Mesendoderm (in vitro differentiated cells): ENCODE results near the gene STAB2.

Source experiments
- DNase-seq: peaks from one replicate; pipeline ENCODE4 v3.0.0; 2013
- H2AK5ac ChIP-seq: 2 replicates; pipeline ENCODE4 v1.6.1; 2013; ENCODE audit warnings: low read length, inconsistent platforms
- H2BK120ac ChIP-seq: 2 replicates; pipeline ENCODE4 v1.6.1; 2013; ENCODE audit warnings: low read depth, mild to moderate bottlenecking, low read length, moderate library complexity, mixed read lengths
- H2BK15ac ChIP-seq: replicated peaks from 2 replicates; pipeline ENCODE4 v1.6.1; 2013; ENCODE audit warnings: low read depth, mild to moderate bottlenecking, moderate library complexity
- H2BK5ac ChIP-seq: 2 replicates; pipeline ENCODE4 v1.6.1; 2013; ENCODE audit warnings: low read length, inconsistent platforms
- H3K18ac ChIP-seq: 2 replicates; pipeline ENCODE4 v1.6.1; 2013; ENCODE audit warnings: mild to moderate bottlenecking, low read length, mixed read lengths
- H3K23ac ChIP-seq: one replicate; pipeline ENCODE4 v1.6.1; 2013; ENCODE audit warnings: low read length
- H3K27ac ChIP-seq: 2 replicates; pipeline ENCODE4 v1.5.1; 2013; ENCODE audit warnings: low read depth, mild to moderate bottlenecking, inconsistent platforms, low read length, moderate library complexity
- H3K27me3 ChIP-seq: 2 replicates; pipeline ENCODE4 v1.6.1; 2013; ENCODE audit warnings: low read length, control low read depth, mild to moderate bottlenecking, inconsistent platforms; ENCODE audit not compliant: insufficient read depth, poor library complexity
- H3K36me3 ChIP-seq: 2 replicates; pipeline ENCODE4 v1.6.1; 2013; ENCODE audit warnings: low read length, inconsistent platforms; ENCODE audit not compliant: control insufficient read depth, insufficient read depth
- H3K4ac ChIP-seq: one replicate; pipeline ENCODE4 v1.6.1; 2013; ENCODE audit warnings: low read depth, mild to moderate bottlenecking, low read length, moderate library complexity
- H3K4me1 ChIP-seq: 2 replicates; pipeline ENCODE4 v1.6.1; 2013; ENCODE audit warnings: low read depth, low read length, inconsistent platforms; ENCODE audit not compliant: control insufficient read depth
- H3K4me2 ChIP-seq: 2 replicates; pipeline ENCODE4 v1.6.1; 2013; ENCODE audit warnings: low read length
- H3K4me3 ChIP-seq: 2 replicates; pipeline ENCODE4 v1.5.1; 2013; ENCODE audit warnings: mild to moderate bottlenecking, low read length
- H3K56ac ChIP-seq: one replicate; pipeline ENCODE4 v1.6.1; 2013; ENCODE audit warnings: low read length
- H3K79me1 ChIP-seq: 2 replicates; pipeline ENCODE4 v1.6.1; 2013; ENCODE audit warnings: low read length, inconsistent platforms
- H3K79me2 ChIP-seq: 2 replicates; pipeline ENCODE4 v1.6.1; 2013; ENCODE audit warnings: mild to moderate bottlenecking, low read length; ENCODE audit not compliant: control insufficient read depth, insufficient read depth
- H3K9ac ChIP-seq: 2 replicates; pipeline ENCODE4 v1.6.1; 2013; ENCODE audit warnings: low read length, inconsistent platforms
- H4K5ac ChIP-seq: one replicate; pipeline ENCODE4 v1.6.1; 2013; ENCODE audit warnings: low read length
- H4K8ac ChIP-seq: one replicate; pipeline ENCODE4 v1.6.1; 2013; ENCODE audit warnings: low read depth, mild to moderate bottlenecking, control low read depth, low read length, moderate library complexity
- WGBS: extraction: QIAGEN DNeasy Blood & Tissue Kit; methylation state at CpG from one replicate; pipeline ENCODE4 v1.1.7; 2013; ENCODE audit warnings: low lambda C conversion rate, missing lambda C conversion rate; ENCODE audit not compliant: insufficient coverage; ENCODE audit errors: extremely low coverage; 5-methylcytosine and 5-hydroxymethylcytosine counted together

STAB2 gene

GRCh38 chr12:103734863-103735262 lies 147.8 kb downstream of the STAB2 start:
- no peak overlapping the region for H2BK15ac ChIP-seq
- H3K27ac ChIP-seq = no peak overlapping the region
- H3K18ac ChIP-seq = no peak overlapping the region
- H3K27me3 ChIP-seq = no peaks in the 10 kb centered on the region
- H3K4ac ChIP-seq = no peak overlapping the region
- H2AK5ac ChIP-seq = no peak overlapping the region
- no peaks in the 10 kb centered on the region for H3K36me3 ChIP-seq
- no peak overlapping the region for H4K5ac ChIP-seq
- no peak overlapping the region for H2BK120ac ChIP-seq
- H3K4me2 ChIP-seq = no peak overlapping the region
- DNase-seq = no peak
- no peak overlapping the region for H4K8ac ChIP-seq
- no peaks in the 10 kb centered on the region for H3K79me2 ChIP-seq
- H3K23ac ChIP-seq = no peak overlapping the region
- WGBS = no CpG with 5 or more reads among the region's 2 CpGs
- H3K9ac ChIP-seq = no peak overlapping the region
- no peaks in the 10 kb centered on the region for H3K4me1 ChIP-seq
- H3K56ac ChIP-seq = no peak overlapping the region
- no peak overlapping the region for H3K4me3 ChIP-seq
- H2BK5ac ChIP-seq = no peak overlapping the region
- H3K79me1 ChIP-seq = no peaks in the 10 kb centered on the region

- H3K23ac ChIP-seq = no peak overlapping the region
- no peak overlapping the region for H3K9ac ChIP-seq
- no peak overlapping the region for H2BK15ac ChIP-seq
- H4K5ac ChIP-seq = no peak overlapping the region
- H3K4me1 ChIP-seq = no peaks in the 10 kb centered on the region
- H3K27ac ChIP-seq = no peak overlapping the region
- H4K8ac ChIP-seq = no peak overlapping the region
- H3K4ac ChIP-seq = no peak overlapping the region
- no peaks in the 10 kb centered on the region for H3K79me2 ChIP-seq
- no peak for DNase-seq
- no CpG with 5 or more reads among the region's 8 CpGs for WGBS
- H3K79me1 ChIP-seq = no peaks in the 10 kb centered on the region
- H2BK120ac ChIP-seq = no peak overlapping the region
- H3K36me3 ChIP-seq = no peaks in the 10 kb centered on the region
- H3K27me3 ChIP-seq = no peaks in the 10 kb centered on the region
- H3K4me2 ChIP-seq = no peak overlapping the region
- H3K18ac ChIP-seq = no peak overlapping the region
- no peak overlapping the region for H3K56ac ChIP-seq
- no peak overlapping the region for H2BK5ac ChIP-seq
- no peak overlapping the region for H2AK5ac ChIP-seq
- no peak overlapping the region for H3K4me3 ChIP-seq
Measured at GRCh38 chr12:103735291-103735690, 148.2 kb downstream of the STAB2 start.

GRCh38 chr12:103736572-103736971 lies 149.5 kb downstream of the STAB2 start:
- H2BK15ac ChIP-seq = no peak overlapping the region
- no peak overlapping the region for H3K56ac ChIP-seq
- H4K8ac ChIP-seq = no peak overlapping the region
- no peak overlapping the region for H3K9ac ChIP-seq
- no peak for DNase-seq
- no peak overlapping the region for H3K27ac ChIP-seq
- H3K79me2 ChIP-seq = no peaks in the 10 kb centered on the region
- no peak overlapping the region for H2BK5ac ChIP-seq
- no peak overlapping the region for H3K18ac ChIP-seq
- no peak overlapping the region for H4K5ac ChIP-seq
- no peaks in the 10 kb centered on the region for H3K27me3 ChIP-seq
- H2AK5ac ChIP-seq = no peak overlapping the region
- H2BK120ac ChIP-seq = no peak overlapping the region
- H3K4me1 ChIP-seq = no peaks in the 10 kb centered on the region
- H3K4ac ChIP-seq = no peak overlapping the region
- H3K4me3 ChIP-seq = no peak overlapping the region
- no peak overlapping the region for H3K4me2 ChIP-seq
- WGBS = no CpG with 5 or more reads among the region's 1 CpG
- no peaks in the 10 kb centered on the region for H3K79me1 ChIP-seq
- H3K36me3 ChIP-seq = no peaks in the 10 kb centered on the region
- H3K23ac ChIP-seq = no peak overlapping the region

GRCh38 chr12:103737881-103738280 lies 150.8 kb downstream of the STAB2 start:
- DNase-seq = no peak
- H3K27ac ChIP-seq = no peak overlapping the region
- no peak overlapping the region for H3K4ac ChIP-seq
- no peaks in the 10 kb centered on the region for H3K79me2 ChIP-seq
- H2BK120ac ChIP-seq = no peak overlapping the region
- no peak overlapping the region for H3K9ac ChIP-seq
- H2BK5ac ChIP-seq = no peak overlapping the region
- H3K27me3 ChIP-seq = no peaks in the 10 kb centered on the region
- no peaks in the 10 kb centered on the region for H3K79me1 ChIP-seq
- H3K4me2 ChIP-seq = no peak overlapping the region
- no CpG with 5 or more reads among the region's 1 CpG for WGBS
- H2BK15ac ChIP-seq = no peak overlapping the region
- H4K5ac ChIP-seq = no peak overlapping the region
- H2AK5ac ChIP-seq = no peak overlapping the region
- no peaks in the 10 kb centered on the region for H3K36me3 ChIP-seq
- H4K8ac ChIP-seq = no peak overlapping the region
- no peak overlapping the region for H3K4me3 ChIP-seq
- no peak overlapping the region for H3K56ac ChIP-seq
- no peak overlapping the region for H3K23ac ChIP-seq
- H3K4me1 ChIP-seq = no peaks in the 10 kb centered on the region
- no peak overlapping the region for H3K18ac ChIP-seq

- Histone ChIP-seq H3K56ac (peak overlapping the region; percentile 25), H2BK5ac (no peak overlapping the region), H2AK5ac (no peak overlapping the region), H4K8ac (no peak overlapping the region), H3K36me3 (no peaks in the 10 kb centered on the region), H3K4ac (no peak overlapping the region), H3K79me1 (no peaks in the 10 kb centered on the region), H3K79me2 (no peaks in the 10 kb centered on the region), H3K4me2 (no peak overlapping the region), H3K9ac (no peak overlapping the region), H2BK15ac (no peak overlapping the region), H2BK120ac (no peak overlapping the region), H3K27ac (no peak overlapping the region), H3K23ac (no peak overlapping the region), H3K18ac (no peak overlapping the region), H3K4me3 (no peak overlapping the region), H3K4me1 (no peaks in the 10 kb centered on the region), H3K27me3 (no peaks in the 10 kb centered on the region), H4K5ac (no peak overlapping the region)
- DNase-seq = no peak
- WGBS = no CpG with 5 or more reads among the region's 15 CpGs
Measured at GRCh38 chr12:103742349-103742932, 155.4 kb downstream of the STAB2 start.

GRCh38 chr12:103743788-103744187 lies 156.7 kb downstream of the STAB2 start:
- no peaks in the 10 kb centered on the region for H3K79me1 ChIP-seq
- no peak overlapping the region for H3K4me3 ChIP-seq
- H3K36me3 ChIP-seq = no peaks in the 10 kb centered on the region
- H2BK15ac ChIP-seq = no peak overlapping the region
- H3K9ac ChIP-seq = no peak overlapping the region
- no peak overlapping the region for H4K8ac ChIP-seq
- H2BK5ac ChIP-seq = no peak overlapping the region
- H3K4me1 ChIP-seq = no peaks in the 10 kb centered on the region
- no peak overlapping the region for H3K4ac ChIP-seq
- H3K79me2 ChIP-seq = no peaks in the 10 kb centered on the region
- no peak for DNase-seq
- no peak overlapping the region for H2BK120ac ChIP-seq
- no peak overlapping the region for H3K23ac ChIP-seq
- no peak overlapping the region for H3K18ac ChIP-seq
- no peaks in the 10 kb centered on the region for H3K27me3 ChIP-seq
- H3K4me2 ChIP-seq = no peak overlapping the region
- no CpG with 5 or more reads among the region's 3 CpGs for WGBS
- no peak overlapping the region for H2AK5ac ChIP-seq
- no peak overlapping the region for H4K5ac ChIP-seq
- H3K27ac ChIP-seq = no peak overlapping the region
- H3K56ac ChIP-seq = no peak overlapping the region
